DND-41 (cell line): ENCODE data around the gene ZNF823.

ENCODE experiments used
- ATAC-seq: fragments of 200-7000 bp; cut with Tn5 transposase; 3 replicates; pipeline ENCODE4 v1.9.1; 2021; ENCODE audit warnings: low read depth; ENCODE audit not compliant: insufficient read depth
- DNase-seq: peaks from one replicate; pipeline ENCODE4 v3.0.0-alpha.2; 2020
- H2AFZ ChIP-seq: 2 replicates; pipeline ENCODE4 v1.6.0; 2012; ENCODE audit warnings: low read depth, low read length
- H3K27ac ChIP-seq: 2 replicates; pipeline ENCODE4 v1.5.1; 2012; ENCODE audit warnings: low read length, inconsistent platforms
- H3K27me3 ChIP-seq: fragments of 200-600 bp; sonication (generic); 2 replicates; pipeline ENCODE4 v1.6.0; 2012; ENCODE audit warnings: low read length, mild to moderate bottlenecking, inconsistent platforms; ENCODE audit not compliant: insufficient read depth, poor library complexity
- H3K36me3 ChIP-seq: 2 replicates; pipeline ENCODE4 v1.5.1; 2012; ENCODE audit warnings: low read length, inconsistent platforms; ENCODE audit not compliant: insufficient read depth
- H3K4me1 ChIP-seq: 2 replicates; pipeline ENCODE4 v1.5.1; 2012; ENCODE audit warnings: mild to moderate bottlenecking, low read length; ENCODE audit not compliant: insufficient read depth
- H3K4me2 ChIP-seq: 2 replicates; pipeline ENCODE4 v1.6.0; 2012; ENCODE audit warnings: mild to moderate bottlenecking, moderate library complexity, low read length, inconsistent platforms; ENCODE audit not compliant: insufficient read depth
- H3K4me3 ChIP-seq, 2 experiments: fragments of 200-600 bp in 1 of 2; shearing (Covaris generic) in 1 of 2; 2 replicates each; pipeline ENCODE4 v1.5.1; 2012 to 2016; ENCODE audit warnings: inconsistent platforms in 2 of 2, low read length in 2 of 2, mild to moderate bottlenecking in 2 of 2, low read depth in 1 of 2, moderate library complexity in 1 of 2
- H3K79me2 ChIP-seq: 2 replicates; pipeline ENCODE4 v1.6.0; 2012; ENCODE audit warnings: low read length, inconsistent platforms; ENCODE audit not compliant: insufficient read depth
- H3K9ac ChIP-seq: 2 replicates; pipeline ENCODE4 v1.6.0; 2012; ENCODE audit warnings: low read depth, mild to moderate bottlenecking, inconsistent platforms, low read length, moderate library complexity
- H3K9me3 ChIP-seq: 2 replicates; pipeline ENCODE4 v1.5.1; 2012; ENCODE audit warnings: low read length, moderate library complexity, mild to moderate bottlenecking, inconsistent platforms; ENCODE audit not compliant: insufficient read depth, severe bottlenecking
- H4K20me1 ChIP-seq: 2 replicates; pipeline ENCODE4 v1.6.0; 2012; ENCODE audit warnings: low read length; ENCODE audit not compliant: insufficient read depth
- EZH2 ChIP-seq: IDR thresholded peaks from 3 replicates; pipeline ENCODE4 v1.6.1; 2012; ENCODE audit warnings: borderline replicate concordance, low read depth, mild to moderate bottlenecking, moderate library complexity, low read length, inconsistent platforms; ENCODE audit not compliant: severe bottlenecking
- TF ChIP-seq, protein P1 (sequence below): IDR thresholded peaks from 2 replicates; pipeline ENCODE4 v1.5.1; 2012; ENCODE audit warnings: borderline replicate concordance, low read length, moderate library complexity, mild to moderate bottlenecking; ENCODE audit not compliant: poor library complexity, severe bottlenecking; ENCODE audit errors: extremely low read depth

The ZNF823 gene

DNA sequence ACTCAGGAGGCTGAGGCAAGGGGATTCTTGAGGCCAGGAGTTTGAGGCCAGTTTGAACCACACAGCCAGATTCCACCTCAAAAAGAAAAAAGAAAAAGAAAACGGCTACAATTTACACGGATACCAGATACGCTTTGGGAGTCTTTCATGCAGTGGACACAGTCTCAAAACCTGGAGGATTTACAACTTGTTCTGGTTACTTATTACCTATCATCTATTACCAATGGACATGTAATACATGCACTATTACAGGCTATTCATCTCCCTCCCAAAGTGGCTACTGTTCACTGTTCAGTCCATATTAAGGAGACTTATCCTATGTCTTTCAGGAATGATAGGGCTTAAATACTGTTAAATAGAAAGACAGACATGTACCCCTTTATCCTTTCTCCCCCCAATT, 33.3 kb downstream of the ZNF823 start:
- no peaks in the 10 kb centered on the region for H3K4me1 ChIP-seq
- no peaks in the 10 kb centered on the region for H3K27me3 ChIP-seq
- DNase-seq (no peak), ATAC-seq (no peak)
- H4K20me1 ChIP-seq: no peaks in the 10 kb centered on the region
- no peak overlapping the region for H2AFZ ChIP-seq
- H3K4me3 ChIP-seq: no peak overlapping the region
- no peak overlapping the region for H3K9ac ChIP-seq
- H3K4me2 ChIP-seq: no peak overlapping the region
- H3K9me3 ChIP-seq: no peaks in the 10 kb centered on the region
- no peak overlapping the region for H3K27ac ChIP-seq
- TF ChIP-seq, protein P1, sequence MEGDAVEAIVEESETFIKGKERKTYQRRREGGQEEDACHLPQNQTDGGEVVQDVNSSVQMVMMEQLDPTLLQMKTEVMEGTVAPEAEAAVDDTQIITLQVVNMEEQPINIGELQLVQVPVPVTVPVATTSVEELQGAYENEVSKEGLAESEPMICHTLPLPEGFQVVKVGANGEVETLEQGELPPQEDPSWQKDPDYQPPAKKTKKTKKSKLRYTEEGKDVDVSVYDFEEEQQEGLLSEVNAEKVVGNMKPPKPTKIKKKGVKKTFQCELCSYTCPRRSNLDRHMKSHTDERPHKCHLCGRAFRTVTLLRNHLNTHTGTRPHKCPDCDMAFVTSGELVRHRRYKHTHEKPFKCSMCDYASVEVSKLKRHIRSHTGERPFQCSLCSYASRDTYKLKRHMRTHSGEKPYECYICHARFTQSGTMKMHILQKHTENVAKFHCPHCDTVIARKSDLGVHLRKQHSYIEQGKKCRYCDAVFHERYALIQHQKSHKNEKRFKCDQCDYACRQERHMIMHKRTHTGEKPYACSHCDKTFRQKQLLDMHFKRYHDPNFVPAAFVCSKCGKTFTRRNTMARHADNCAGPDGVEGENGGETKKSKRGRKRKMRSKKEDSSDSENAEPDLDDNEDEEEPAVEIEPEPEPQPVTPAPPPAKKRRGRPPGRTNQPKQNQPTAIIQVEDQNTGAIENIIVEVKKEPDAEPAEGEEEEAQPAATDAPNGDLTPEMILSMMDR: no peak
- TF ChIP-seq EZH2: no peak
- H3K36me3 ChIP-seq: no peaks in the 10 kb centered on the region
- no peaks in the 10 kb centered on the region for H3K79me2 ChIP-seq

DNA sequence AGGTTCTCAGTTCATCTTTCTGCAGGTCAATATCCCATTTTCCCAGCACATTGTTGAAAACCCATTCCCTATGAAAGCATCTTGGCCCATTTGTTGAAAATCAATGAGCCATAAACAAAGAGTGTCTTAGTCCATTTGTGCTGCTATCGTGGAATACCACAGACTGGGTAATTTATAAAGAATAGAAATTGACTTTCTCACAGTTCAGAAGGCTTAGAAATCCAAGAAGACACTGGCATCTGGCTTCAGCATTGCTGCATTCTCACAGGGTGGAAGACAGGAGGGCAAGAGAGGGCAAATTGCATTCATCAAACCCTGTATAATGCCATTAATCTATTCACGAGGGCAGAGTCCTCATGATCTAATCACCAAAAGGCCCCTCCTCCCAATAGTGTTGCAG, 34.1 kb downstream of the ZNF823 start:
- Histone ChIP-seq H3K9ac (no peak overlapping the region), H3K27me3 (no peaks in the 10 kb centered on the region), H3K4me1 (no peaks in the 10 kb centered on the region), H3K4me3 (no peak overlapping the region), H2AFZ (no peak overlapping the region), H3K36me3 (no peaks in the 10 kb centered on the region), H3K9me3 (no peaks in the 10 kb centered on the region), H3K27ac (no peak overlapping the region), H3K4me2 (no peak overlapping the region), H3K79me2 (no peaks in the 10 kb centered on the region), H4K20me1 (no peaks in the 10 kb centered on the region)
- TF ChIP-seq, protein P1: no peak
- TF ChIP-seq EZH2: no peak
- ATAC-seq (no peak), DNase-seq (no peak)

DNA sequence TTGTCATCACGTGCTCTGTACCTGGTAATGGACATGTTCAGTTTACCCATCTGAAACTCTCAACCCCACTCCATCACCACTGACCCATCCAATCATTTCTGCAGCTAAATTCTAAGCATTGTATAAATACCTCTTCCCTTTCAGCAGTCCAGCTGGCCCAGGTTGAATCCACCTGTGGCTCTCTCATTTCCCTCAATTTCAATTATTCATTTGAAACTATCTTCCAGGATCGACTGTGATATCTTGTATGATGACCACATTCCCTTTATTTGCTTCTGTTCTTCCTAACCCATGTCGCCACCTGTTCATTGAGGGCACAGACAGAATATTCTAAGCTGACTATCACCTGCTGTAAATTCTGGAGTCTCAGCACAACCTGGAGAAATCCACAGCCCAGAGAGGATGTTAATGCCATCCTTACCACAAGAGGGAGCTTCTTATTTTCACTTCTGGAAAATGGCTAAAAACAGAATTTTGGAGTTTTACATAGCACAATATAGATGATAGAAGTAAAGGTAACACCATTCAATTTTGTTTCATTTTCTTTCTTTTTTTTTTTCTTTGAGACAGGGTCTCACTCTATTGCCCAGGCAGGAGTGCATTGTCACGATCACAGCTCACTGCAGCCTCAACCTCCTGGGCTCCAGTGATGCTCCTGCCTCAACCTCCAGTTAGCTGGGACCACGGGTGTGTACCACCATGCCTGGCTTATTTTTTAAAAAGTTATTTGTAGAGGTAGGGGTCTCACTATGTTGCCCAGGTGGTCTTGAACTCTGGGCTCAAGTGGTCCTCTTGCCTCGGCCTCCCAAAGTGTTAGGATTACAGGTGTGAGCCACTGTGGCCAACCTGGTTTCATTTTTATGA, 38.6 kb downstream of the ZNF823 start:
- peak; percentile 56; the same call in 2 of the 3 replicates for ATAC-seq

More for the DNA sequence above, 38.6 kb downstream of the ZNF823 start:
- Histone ChIP-seq H3K36me3 (no peaks in the 10 kb centered on the region), H3K27me3 (no peaks in the 10 kb centered on the region), H3K4me3 (no peak overlapping the region), H3K4me2 (no peak overlapping the region), H4K20me1 (no peaks in the 10 kb centered on the region), H3K9ac (no peak overlapping the region), H2AFZ (no peak overlapping the region), H3K79me2 (no peaks in the 10 kb centered on the region), H3K4me1 (peaks cover 19% of the 10 kb centered on the region), H3K27ac (no peak overlapping the region), H3K9me3 (no peaks in the 10 kb centered on the region)
- DNase-seq: peak; percentile 36
- TF ChIP-seq EZH2: no peak
- TF ChIP-seq, protein P1: peak; percentile 87
